SHP77 treated with DMSO at 0.1 percent for 48 hours (cell line): ENCODE results near the gene ARL14EP.

ENCODE experiments used
- DNase-seq: peaks from one replicate; lab custom pipeline; 2025; lab: John Stamatoyannopoulos, UW

Gene ARL14EP

GRCh38 chr11:30322826-30323710 lies at the start of gene ARL14EP:
TSS of gene ARL14EP (plus strand) at chr11:30323104. CDS start at chr11:30330949, 7,845 bp downstream.
- peak; percentile 53 for DNase-seq

GRCh38 chr11:30277176-30277575 lies 45.7 kb upstream of the ARL14EP start:
- no peak for DNase-seq

GRCh38 chr11:30279796-30280195 lies 43.1 kb upstream of the ARL14EP start:
- DNase-seq: no peak

- DNase-seq: no peak
Measured at GRCh38 chr11:30281476-30282288, 41.2 kb upstream of the ARL14EP start.

- no peak for DNase-seq
Measured at GRCh38 chr11:30282289-30282631, 40.6 kb upstream of the ARL14EP start.

GRCh38 chr11:30284836-30285235 lies 38.1 kb upstream of the ARL14EP start:
- no peak for DNase-seq

GRCh38 chr11:30285416-30286121 lies 37.3 kb upstream of the ARL14EP start:
- no peak for DNase-seq

GRCh38 chr11:30291331-30291730 lies 31.6 kb upstream of the ARL14EP start:
- DNase-seq: no peak

GRCh38 chr11:30292545-30292944 lies 30.4 kb upstream of the ARL14EP start:
- DNase-seq: no peak

GRCh38 chr11:30295178-30295885 lies 27.6 kb upstream of the ARL14EP start:
- DNase-seq: no peak

GRCh38 chr11:30304620-30305019 lies 18.3 kb upstream of the ARL14EP start:
- no peak for DNase-seq

- no peak for DNase-seq
Measured at GRCh38 chr11:30310623-30311022, 12.3 kb upstream of the ARL14EP start.

GRCh38 chr11:30311189-30311588 lies 11.7 kb upstream of the ARL14EP start:
- no peak for DNase-seq

- no peak for DNase-seq
Measured at GRCh38 chr11:30312243-30312642, 10.7 kb upstream of the ARL14EP start.

- no peak for DNase-seq
Measured at GRCh38 chr11:30313580-30313979, 9.3 kb upstream of the ARL14EP start.

GRCh38 chr11:30314625-30315024 lies 8.3 kb upstream of the ARL14EP start:
- DNase-seq: no peak

GRCh38 chr11:30316237-30316636 lies 6.7 kb upstream of the ARL14EP start:
- DNase-seq: no peak

- no peak for DNase-seq
Measured at GRCh38 chr11:30317030-30317429, 5.9 kb upstream of the ARL14EP start.

GRCh38 chr11:30321321-30321720 lies 1.6 kb upstream of the ARL14EP start:
- DNase-seq: no peak

- DNase-seq: no peak
Measured at GRCh38 chr11:30322191-30322590, 713 bp upstream of the ARL14EP start.

GRCh38 chr11:30326114-30326778 lies 3.3 kb downstream of the ARL14EP start:
- DNase-seq: no peak
